OCI-LY1 (cell line): Measurements from ENCODE around the gene PUSL1.

ENCODE experiments used
- CTCF ChIP-seq: fragments of 200-600 bp; sonication (generic), shearing (Covaris generic); IDR thresholded peaks from 2 replicates; pipeline ENCODE4 v1.5.1; 2017; ENCODE audit warnings: mild to moderate bottlenecking, antibody characterized with exemption, low read length, moderate library complexity, mixed read lengths
- EZH2 ChIP-seq: fragments of 200-600 bp; sonication (generic), shearing (Covaris generic); IDR thresholded peaks from 2 replicates; pipeline ENCODE4 v1.8.0; 2017; ENCODE audit warnings: borderline replicate concordance, mixed run types, mild to moderate bottlenecking, antibody characterized with exemption, low read length, moderate library complexity, mixed read lengths

GRCh38 chr1:1267488-1268283, 40.7 kb upstream of the PUSL1 start:
- no peak for TF ChIP-seq CTCF
- no peak for TF ChIP-seq EZH2
